ENCODE measurements around the gene HMGA1. TPM values are rescaled to one million over a fixed set of nuclear protein-coding genes. Genes with fewer than 3 reads are reported as not detected.
A peak's percentile ranks its signal among the peaks of the same experiment; 100 is the strongest.

The HMGA1 gene
- total RNA-seq, 1 experiment from 2014 or later = 2,446 TPM

GRCh38 chr6:34235307-34236130 is 1.2 kb upstream of the HMGA1 start (continued):
- TF ChIP-seq E2F1 (CRISPR knock-in tag; IDR thresholded peaks at IDR 0.05) (no peak; the same call in 1 of the 2 replicates), ZSCAN18 (CRISPR knock-in tag; IDR thresholded peaks at IDR 0.05) (no peak), ZNF219 (CRISPR knock-in tag; IDR thresholded peaks at IDR 0.05; ENCODE audit: borderline replicate concordance) (no peak), FOXP1 (CRISPR knock-in tag; IDR thresholded peaks at IDR 0.05; ENCODE audit: borderline replicate concordance) (0 out of 2 replicates have a peak, but pooled peaks have one; percentile 52), MLX (CRISPR knock-in tag; IDR thresholded peaks at IDR 0.05) (no peak), ATF2 (CRISPR knock-in tag; IDR thresholded peaks at IDR 0.05; ENCODE audit: borderline replicate concordance, low read depth) (no peak), OVOL2 (CRISPR knock-in tag; IDR thresholded peaks at IDR 0.05; ENCODE audit: borderline replicate concordance) (no peak), FOXJ3 (CRISPR knock-in tag; IDR thresholded peaks at IDR 0.05; ENCODE audit: borderline replicate concordance) (no peak), CDX4 (CRISPR knock-in tag; IDR thresholded peaks at IDR 0.05; ENCODE audit: borderline replicate concordance) (no peak), EMX1 (CRISPR knock-in tag; IDR thresholded peaks at IDR 0.05) (peak; percentile 93), ZMAT4 (CRISPR knock-in tag; IDR thresholded peaks at IDR 0.05) (no peak), ZNF232 (CRISPR knock-in tag; IDR thresholded peaks at IDR 0.05) (no peak), ZNF512 (CRISPR knock-in tag; IDR thresholded peaks at IDR 0.05; ENCODE audit: borderline replicate concordance) (no peak), AR (CRISPR knock-in tag; IDR thresholded peaks at IDR 0.05) (no peak), JAZF1 (CRISPR knock-in tag; IDR thresholded peaks at IDR 0.05) (no peak), FOXK1 (CRISPR knock-in tag; IDR thresholded peaks at IDR 0.05) (0 out of 2 replicates have a peak, but pooled peaks have one; percentile 65), RORB (CRISPR knock-in tag; IDR thresholded peaks at IDR 0.05) (no peak), IRF2 (CRISPR knock-in tag; IDR thresholded peaks at IDR 0.05; ENCODE audit: borderline replicate concordance, low read depth) (no peak), GTF2I (CRISPR knock-in tag; conservative IDR thresholded peaks at IDR 0.05) (no peak), E2F4 (CRISPR knock-in tag; IDR thresholded peaks at IDR 0.05; ENCODE audit: borderline replicate concordance, low read depth) (0 out of 2 replicates have a peak, but pooled peaks have one; percentile 30), SMAD3 (CRISPR knock-in tag; IDR thresholded peaks at IDR 0.05; ENCODE audit: borderline replicate concordance) (no peak), STAT6 (CRISPR knock-in tag; conservative IDR thresholded peaks at IDR 0.05; ENCODE audit: low read depth) (no peak), SOX15 (CRISPR knock-in tag; IDR thresholded peaks at IDR 0.05) (no peak)

All from WTC11 (cell line).